Activated CD4-positive, alpha-beta T cell treated with anti-CD3 and anti-CD28 coated beads, Interleukin-2, Interleukin-4, amounts not matched to agents 100 ng/mL and 50 ng/mL, durations not matched to agents 16 hours and 8 hours (primary cell): Measurements from ENCODE around the gene SOX11.

Experiments used
- DNase-seq: peaks from one replicate; pipeline ENCODE4 v3.0.0-alpha.2; 2020; ENCODE audit warnings: low spot score

SOX11 gene

DNA sequence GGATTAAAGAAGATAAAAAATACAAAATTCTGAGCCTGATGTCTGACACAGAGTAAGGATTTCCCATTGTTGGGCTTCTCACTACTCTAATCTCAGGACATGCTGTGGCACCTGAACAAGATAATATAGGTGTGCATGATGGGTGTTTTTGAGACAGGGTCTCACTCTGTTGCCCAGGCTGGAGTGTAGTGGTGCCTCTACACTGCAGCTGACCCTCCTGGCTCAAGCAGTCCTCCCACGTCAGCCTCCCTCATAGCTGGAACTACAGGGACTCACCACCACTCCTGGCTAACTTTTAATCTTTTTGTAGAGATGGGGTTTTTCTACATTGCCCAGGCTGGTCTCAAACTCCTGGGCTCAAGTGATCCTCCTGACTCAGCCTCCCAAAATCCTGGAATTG, 32.9 kb downstream of the SOX11 start:
- DNase-seq, result no peak

DNA sequence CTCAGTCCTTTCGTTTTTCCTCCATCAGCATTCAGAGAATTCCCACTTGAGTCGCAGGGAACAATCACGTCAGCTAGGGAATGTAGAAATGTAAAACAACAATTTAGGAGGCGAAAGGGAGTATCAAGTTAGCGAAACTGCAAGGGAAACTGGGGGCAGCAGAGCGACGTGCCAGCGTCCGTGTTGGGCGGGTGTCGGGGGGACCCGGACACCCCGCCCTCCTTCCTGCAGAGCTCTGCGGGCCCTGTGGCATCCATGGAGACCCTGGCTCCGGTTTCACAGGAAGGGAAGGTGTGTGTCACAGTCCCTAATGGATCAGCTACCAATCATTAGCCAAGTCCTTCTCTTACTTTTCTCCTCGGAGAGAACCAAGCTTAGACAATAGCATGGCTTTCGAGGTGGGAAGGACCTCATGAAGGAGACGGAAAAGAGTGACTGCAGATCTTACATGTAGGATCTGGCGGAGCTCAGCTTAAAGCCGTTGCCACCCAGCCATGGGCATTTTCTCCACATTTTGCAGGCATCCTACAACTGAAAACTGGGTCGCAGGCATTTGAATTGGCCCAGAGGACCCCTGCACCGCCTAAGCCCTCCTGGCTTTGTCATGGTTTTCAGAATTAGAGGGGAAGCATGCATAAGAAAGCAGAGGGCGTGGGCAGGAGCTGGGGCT, 33.7 kb downstream of the SOX11 start:
- DNase-seq, result no peak

DNA sequence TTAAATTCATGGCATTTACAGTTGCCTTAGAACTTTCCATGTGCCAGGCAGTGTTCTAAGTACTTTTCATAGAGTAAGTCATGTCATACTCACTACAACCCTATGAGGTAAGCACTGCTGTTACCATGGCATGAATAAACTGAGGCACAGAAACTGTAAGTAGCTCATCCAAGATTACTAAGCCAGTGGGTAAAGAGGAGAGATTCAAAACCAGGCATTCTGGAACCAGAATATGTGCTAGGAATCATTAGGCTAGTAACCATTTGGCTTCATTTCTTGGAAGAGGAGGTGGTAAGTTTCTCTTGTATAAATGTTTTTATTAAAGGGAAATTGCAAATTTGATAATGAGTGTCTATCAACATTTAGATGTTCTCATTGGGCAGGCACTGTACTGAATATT, 35.1 kb downstream of the SOX11 start:
- no peak for DNase-seq

DNA sequence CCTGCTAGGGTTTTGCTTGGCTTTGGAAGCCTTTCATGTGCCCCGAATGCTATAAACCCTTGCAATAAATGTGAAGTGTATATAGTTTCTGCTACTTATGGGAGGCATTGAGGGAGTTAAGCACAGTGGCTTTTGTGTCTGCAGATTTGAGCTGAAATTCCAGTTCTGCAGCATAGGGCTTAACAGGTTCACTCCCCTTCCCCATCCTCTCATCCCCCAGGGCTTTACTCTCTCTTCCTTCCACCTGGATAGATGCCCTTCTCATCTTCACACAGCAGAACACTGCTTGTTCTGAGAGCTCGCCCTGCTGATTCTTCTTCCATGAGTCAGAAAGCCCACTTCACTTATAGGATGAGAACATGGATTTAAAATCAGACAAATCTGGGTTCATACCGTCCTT, 37.2 kb downstream of the SOX11 start:
- no peak for DNase-seq

DNA sequence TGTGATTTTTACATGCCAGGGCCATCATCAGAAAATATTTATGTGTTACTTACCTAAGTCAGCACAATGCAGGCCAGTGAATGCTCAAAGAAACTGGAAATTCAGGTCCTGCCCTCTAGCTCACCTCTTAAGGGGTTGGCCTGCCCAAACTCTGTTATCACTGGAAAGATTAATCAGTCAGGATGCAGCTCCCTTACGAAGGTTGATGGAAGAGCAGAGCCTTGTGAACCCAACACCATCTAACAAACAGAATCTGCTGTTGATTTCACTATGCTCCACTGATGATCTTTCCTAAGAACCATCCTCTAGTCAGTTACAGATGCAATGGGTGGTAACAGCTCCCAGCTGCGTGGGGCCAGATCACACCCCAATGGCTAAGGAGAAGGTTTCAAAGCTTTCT, 38.2 kb downstream of the SOX11 start:
- no peak for DNase-seq

DNA sequence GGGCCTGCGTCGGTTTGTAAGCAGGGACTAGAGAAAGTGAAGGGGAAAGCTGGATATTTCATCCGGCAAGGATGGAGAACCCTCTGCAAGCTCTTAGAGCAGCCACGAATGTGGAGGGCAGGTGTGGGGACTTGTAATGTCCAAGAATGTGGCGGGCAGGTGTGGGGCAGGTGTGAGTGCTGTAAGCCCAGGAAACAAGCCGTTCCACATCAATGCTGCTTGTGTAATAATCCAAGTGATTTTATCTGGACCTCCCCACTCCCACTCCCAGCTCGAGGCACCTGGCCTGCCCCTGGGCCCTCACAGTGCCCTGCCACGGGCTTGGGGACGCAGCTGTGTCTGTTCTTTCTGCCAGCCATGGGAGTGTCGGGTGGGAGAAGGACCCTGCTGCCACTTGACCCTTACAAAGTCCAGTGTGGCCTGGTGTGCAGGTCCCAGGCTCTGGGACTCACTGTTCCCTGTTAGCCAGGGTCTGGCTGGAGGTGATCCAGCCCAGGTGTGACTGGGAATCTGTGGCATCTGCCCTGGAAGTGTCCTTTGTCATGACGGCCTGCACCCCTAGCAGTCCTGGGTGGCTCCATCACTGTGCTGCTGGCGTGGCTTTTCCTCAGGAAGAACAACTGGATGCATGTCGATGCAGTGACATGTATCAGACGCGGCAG, 42.8 kb downstream of the SOX11 start:
- DNase-seq, result no peak

DNA sequence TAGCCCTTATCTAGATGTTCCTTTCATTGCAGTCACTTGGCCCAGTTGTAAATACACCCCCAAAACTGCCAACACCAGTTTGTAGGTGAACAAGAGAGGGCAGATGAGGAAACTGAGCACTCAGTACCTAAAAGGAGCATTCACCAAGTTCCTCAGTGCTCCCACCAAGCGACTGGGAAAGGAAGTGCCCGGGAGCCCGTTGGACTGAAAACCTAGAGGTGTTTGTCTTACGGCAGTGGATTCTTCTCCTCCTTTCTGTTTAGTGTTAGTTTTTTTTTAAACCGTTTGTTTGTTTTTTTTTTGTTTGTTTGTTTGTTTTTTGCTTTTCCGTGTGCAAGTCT, 43.3 kb downstream of the SOX11 start:
- no peak for DNase-seq

DNA sequence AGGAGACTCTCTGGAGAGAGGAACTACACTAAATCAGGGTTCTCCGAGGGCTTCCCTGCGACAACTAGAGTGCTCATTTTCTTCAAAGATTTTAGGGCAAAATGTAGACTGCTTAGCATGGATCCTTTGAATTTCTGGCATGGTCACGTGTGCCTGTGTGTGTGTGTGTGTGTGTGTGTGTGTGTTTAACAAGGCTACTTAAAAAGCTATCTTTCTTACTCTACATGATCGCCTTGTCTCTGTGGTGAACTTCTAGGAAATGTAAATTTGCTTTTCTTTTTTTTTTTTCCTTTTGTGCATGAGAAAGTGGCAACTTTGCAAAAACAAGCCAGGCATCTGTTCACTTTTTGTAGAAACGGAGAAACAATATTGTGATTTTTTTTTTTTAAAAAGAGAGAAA, 43.9 kb downstream of the SOX11 start:
- no peak for DNase-seq

DNA sequence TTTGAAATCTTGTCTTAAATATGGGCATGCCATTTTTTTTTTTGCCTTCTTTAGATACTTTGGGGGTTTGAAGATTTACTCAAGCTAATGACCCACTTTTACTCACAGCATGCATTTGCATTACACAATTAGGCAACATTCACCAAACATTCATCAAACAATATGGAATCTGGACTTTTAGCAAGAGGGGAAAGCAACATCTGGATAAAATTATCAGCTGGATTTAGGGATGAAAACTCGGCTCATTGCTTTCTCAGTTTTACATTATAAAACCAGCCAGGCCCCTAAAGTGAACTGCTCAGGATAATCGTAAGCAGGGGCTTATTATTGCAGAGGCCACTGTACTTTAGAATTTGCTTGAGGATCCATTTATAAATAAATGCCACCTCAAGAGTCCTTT, 44.7 kb downstream of the SOX11 start:
- DNase-seq, result no peak

DNA sequence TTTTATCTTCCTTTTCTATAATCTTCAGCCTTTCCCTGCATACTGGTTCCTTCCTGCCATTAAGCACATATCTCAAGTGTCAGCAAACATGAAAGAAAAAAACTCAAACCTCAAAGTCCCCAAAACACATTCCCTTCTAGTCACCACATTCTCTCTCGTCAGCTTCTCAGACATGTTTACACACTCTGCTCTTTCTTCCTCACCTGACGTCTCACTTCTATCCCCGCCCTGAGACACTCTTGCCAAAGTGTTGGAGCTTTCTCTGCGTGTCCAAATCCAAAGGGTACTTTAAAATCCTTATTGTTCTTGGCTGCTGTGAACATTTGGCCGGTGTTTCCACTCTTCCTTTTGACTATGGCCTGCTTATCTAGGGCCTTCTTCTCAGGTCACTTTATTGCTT, 47.9 kb downstream of the SOX11 start:
- no peak for DNase-seq

DNA sequence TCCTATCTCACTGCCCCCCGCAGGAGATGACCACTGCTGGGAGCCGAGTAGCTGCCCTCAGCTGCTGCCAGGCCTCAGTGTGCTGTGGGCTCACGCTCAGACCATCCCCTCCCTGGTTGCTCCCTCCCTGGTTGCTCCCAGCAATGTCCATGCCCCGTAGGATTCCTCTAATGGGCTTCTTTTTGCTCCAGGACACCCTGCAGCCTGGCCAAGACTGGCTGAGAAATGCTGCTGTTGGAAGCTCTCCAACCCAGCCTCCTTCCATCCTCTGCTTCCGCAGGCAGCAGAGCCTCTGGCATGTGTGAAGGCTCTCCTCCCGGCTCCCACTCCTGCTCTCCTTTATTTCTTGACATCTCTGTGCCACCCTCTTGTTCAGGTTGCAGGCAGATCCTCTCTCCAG, 48.6 kb downstream of the SOX11 start:
- no peak for DNase-seq

DNA sequence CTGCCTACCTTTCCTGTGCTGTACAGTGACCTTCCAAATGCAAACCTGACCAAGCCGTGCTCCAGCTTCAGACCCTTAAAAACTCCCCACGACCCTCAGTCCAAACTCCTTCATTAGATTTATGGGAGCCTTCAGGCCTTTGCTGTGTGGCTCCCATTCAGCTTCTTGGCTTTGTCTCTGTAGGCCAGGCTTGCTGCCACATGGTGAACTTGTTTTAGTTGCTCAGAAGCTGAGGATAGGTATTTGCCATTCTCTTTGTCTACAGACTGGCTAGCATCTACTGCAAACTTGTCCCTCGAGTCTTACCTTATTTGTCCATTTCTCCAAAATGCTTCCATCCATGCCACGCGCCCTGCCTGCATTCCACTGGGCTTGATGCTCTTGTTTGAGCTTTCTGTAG, 49.1 kb downstream of the SOX11 start:
- DNase-seq, result no peak

DNA sequence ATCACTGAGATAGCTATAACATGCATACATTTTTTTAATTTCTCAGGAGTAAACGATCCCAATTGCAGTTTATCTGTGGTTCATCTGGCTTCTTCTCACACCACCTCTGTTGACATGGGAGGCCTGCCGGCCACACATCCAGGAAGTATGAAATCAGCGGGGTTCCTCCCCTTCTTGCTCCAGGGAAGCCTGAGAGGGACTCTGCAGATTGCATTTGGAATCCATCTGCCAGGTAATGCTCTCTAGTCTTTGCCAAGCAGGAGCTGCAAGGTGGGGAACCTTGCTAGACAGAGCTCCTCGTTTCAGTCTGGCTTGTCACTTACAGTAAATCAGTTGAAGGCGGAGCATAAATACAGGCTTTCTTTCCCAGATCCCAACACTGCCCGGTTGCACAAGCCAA, 49.9 kb downstream of the SOX11 start:
- DNase-seq, result no peak

DNA sequence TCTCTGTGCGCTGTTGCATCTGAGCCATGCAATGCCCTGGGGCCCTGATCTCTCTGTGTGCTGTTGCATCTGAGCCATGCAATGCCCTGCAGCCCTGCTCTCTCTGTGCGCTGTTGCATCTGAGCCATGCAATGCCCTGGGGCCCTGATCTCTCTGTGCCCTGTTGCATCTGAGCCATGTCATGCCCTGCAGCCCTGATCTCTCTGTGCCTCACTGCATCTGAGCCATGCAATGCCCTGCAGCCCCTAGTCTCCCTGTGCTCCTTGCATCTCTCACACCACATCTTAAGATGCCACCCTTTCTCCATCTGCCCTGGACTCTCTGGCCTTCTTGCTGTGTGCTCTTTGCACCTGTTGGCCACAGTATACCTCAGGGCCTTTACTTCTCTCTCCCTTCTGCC, 56.2 kb downstream of the SOX11 start:
- no peak for DNase-seq

DNA sequence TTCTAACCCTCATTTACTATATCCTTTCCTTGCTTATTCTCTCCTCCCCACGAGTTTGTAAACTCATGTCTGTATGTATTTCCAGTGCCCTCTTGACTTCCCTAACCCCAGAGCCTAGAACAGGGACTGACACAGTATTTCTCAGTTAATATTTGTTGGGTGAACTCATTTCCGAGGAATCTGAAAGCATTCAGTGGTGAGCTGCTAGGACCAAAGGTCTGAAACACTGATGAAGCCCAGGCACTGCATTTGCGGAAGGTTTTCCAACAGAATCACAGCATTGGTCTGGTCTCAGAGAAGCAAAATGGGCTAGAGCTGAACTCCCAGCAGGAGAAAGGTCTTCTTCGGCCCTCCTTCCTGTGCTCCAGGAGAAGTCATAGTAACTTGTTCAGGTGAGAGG, 56.8 kb downstream of the SOX11 start:
- DNase-seq, result no peak

DNA sequence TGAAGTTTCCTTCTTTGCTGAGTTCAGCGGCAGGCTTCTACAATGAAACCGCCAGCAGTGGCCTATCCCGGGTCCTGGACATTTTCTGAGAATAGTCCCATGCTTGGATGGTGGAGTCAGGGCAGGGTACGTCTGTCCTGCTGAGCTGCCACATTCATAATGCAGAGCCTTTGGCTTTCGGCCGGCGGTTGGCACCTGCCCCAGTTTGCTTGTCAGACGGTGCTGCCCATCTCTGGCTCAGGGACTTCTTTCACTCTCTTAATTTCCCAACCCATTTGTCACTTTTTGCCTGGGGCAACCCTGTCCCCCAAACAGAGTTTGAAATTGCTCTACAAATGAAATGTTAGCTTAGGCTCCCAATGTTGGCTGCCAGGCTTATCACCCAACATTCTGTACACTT, 57.2 kb downstream of the SOX11 start:
- DNase-seq, result no peak
